Measurements from ENCODE around the gene DOCK9.

The DOCK9 gene

GRCh38 chr13:98842070-98842469 lies 135.8 kb downstream of the DOCK9 start:
- DNase-seq: no peak

GRCh38 chr13:98839856-98840769 lies 137.8 kb downstream of the DOCK9 start:
- no peak for DNase-seq

- no peak for DNase-seq
These were observed 139.1 kb downstream of the DOCK9 start for GRCh38 chr13:98838776-98839175.

- DNase-seq: no peak
These were observed 140.0 kb downstream of the DOCK9 start for GRCh38 chr13:98837896-98838295.

GRCh38 chr13:98835156-98835555 lies 142.7 kb downstream of the DOCK9 start:
- DNase-seq: no peak

GRCh38 chr13:98834254-98834960 lies 143.5 kb downstream of the DOCK9 start:
- DNase-seq: no peak

GRCh38 chr13:98831236-98831635 lies 146.6 kb downstream of the DOCK9 start:
- DNase-seq: no peak

GRCh38 chr13:98829541-98829940 lies 148.3 kb downstream of the DOCK9 start:
- no peak for DNase-seq

- DNase-seq: no peak
These were observed 149.2 kb downstream of the DOCK9 start for GRCh38 chr13:98828614-98829013.

- no peak for DNase-seq
These were observed 150.4 kb downstream of the DOCK9 start for GRCh38 chr13:98827449-98827848.

- no peak for DNase-seq
These were observed 151.7 kb downstream of the DOCK9 start for GRCh38 chr13:98826146-98826545.

GRCh38 chr13:98825659-98826058 lies 152.2 kb downstream of the DOCK9 start:
- no peak for DNase-seq

GRCh38 chr13:98824376-98825160 lies 153.3 kb downstream of the DOCK9 start:
- DNase-seq: no peak

GRCh38 chr13:98823442-98823841 lies 154.4 kb downstream of the DOCK9 start:
- no peak for DNase-seq

- DNase-seq: no peak
These were observed 155.6 kb downstream of the DOCK9 start for GRCh38 chr13:98822225-98822606.

GRCh38 chr13:98821372-98822224 lies 156.3 kb downstream of the DOCK9 start:
- no peak for DNase-seq

- no peak for DNase-seq
These were observed 157.0 kb downstream of the DOCK9 start for GRCh38 chr13:98820744-98821371.

- DNase-seq: no peak
These were observed 157.6 kb downstream of the DOCK9 start for GRCh38 chr13:98820300-98820699.

- no peak for DNase-seq
These were observed 158.4 kb downstream of the DOCK9 start for GRCh38 chr13:98819382-98820010.

GRCh38 chr13:98816406-98816805 lies 161.5 kb downstream of the DOCK9 start:
- DNase-seq: no peak

- DNase-seq: no peak
These were observed 163.9 kb downstream of the DOCK9 start for GRCh38 chr13:98813993-98814392.

All from NCI-H446 treated with DMSO at 0.1 percent for 48 hours (cell line).